Keratinocyte (primary cell): ENCODE measurements around the gene HDGFL1. TPM values are rescaled to one million over a fixed set of nuclear protein-coding genes. Genes with fewer than 3 reads are reported as not detected.

Experiments used
- DNase-seq: peaks from one replicate; pipeline ENCODE4 v3.0.0-alpha.2; 2011; ENCODE audit warnings: low read depth, missing footprints, low spot score
- FAIRE-seq: peaks from 2 replicates; lab custom pipeline; 2011; peaks lifted over from hg19 to GRCh38; lab: Jason Lieb, UNC
- H2AFZ ChIP-seq: 2 replicates; pipeline ENCODE4 v1.6.0; 2012; ENCODE audit warnings: low read length, control low read depth, inconsistent platforms; ENCODE audit not compliant: control insufficient read depth
- H3K27ac ChIP-seq: 2 replicates; pipeline ENCODE4 v1.5.1; 2011; ENCODE audit warnings: low read length; ENCODE audit not compliant: control insufficient read depth, insufficient read depth
- H3K27me3 ChIP-seq: 3 replicates; pipeline ENCODE4 v1.6.0; 2011; ENCODE audit warnings: low read length; ENCODE audit not compliant: control insufficient read depth, insufficient read depth; ENCODE audit errors: extremely low read depth
- H3K36me3 ChIP-seq, 2 experiments: 2 replicates in 1 of 2; 3 replicates in 1 of 2; pipeline ENCODE4 v1.5.1; 2011; ENCODE audit warnings: low read length in 2 of 2, mild to moderate bottlenecking in 1 of 2; ENCODE audit not compliant: control insufficient read depth in 2 of 2, insufficient read depth in 2 of 2; ENCODE audit errors: extremely low read depth in 1 of 2
- H3K4me1 ChIP-seq: 3 replicates; pipeline ENCODE4 v1.5.1; 2011; ENCODE audit warnings: low read length; ENCODE audit not compliant: control insufficient read depth, insufficient read depth; ENCODE audit errors: extremely low read depth
- H3K4me2 ChIP-seq: 3 replicates; pipeline ENCODE4 v1.6.0; 2011; ENCODE audit warnings: low read depth, low read length; ENCODE audit not compliant: control insufficient read depth, insufficient read depth; ENCODE audit errors: extremely low read depth
- H3K4me3 ChIP-seq, 3 experiments: fragments of 200-600 bp in 1 of 3; sonication (generic) in 1 of 3; 2 replicates in 2 of 3; 3 replicates in 1 of 3; pipeline ENCODE4 v1.5.1; 2011 to 2016; ENCODE audit warnings: low read length in 3 of 3, mild to moderate bottlenecking in 3 of 3, control low read depth in 2 of 3, inconsistent platforms in 1 of 3, low read depth in 1 of 3, mixed read lengths in 1 of 3, mixed run types in 1 of 3, moderate library complexity in 1 of 3; ENCODE audit not compliant: control insufficient read depth in 2 of 3, insufficient read depth in 2 of 3; ENCODE audit errors: extremely low read depth in 1 of 3
- H3K79me2 ChIP-seq: 2 replicates; pipeline ENCODE4 v1.6.0; 2012; ENCODE audit warnings: low read length; ENCODE audit not compliant: control insufficient read depth, insufficient read depth
- H3K9ac ChIP-seq: 3 replicates; pipeline ENCODE4 v1.6.0; 2011; ENCODE audit warnings: low read length; ENCODE audit not compliant: control insufficient read depth, insufficient read depth; ENCODE audit errors: extremely low read depth
- H3K9me1 ChIP-seq: 3 replicates; pipeline ENCODE4 v1.6.0; 2011; ENCODE audit warnings: low read length; ENCODE audit not compliant: control insufficient read depth, insufficient read depth; ENCODE audit errors: extremely low read depth
- H3K9me3 ChIP-seq: 2 replicates; pipeline ENCODE4 v1.5.1; 2012; ENCODE audit warnings: low read depth, low read length; ENCODE audit not compliant: control insufficient read depth
- H4K20me1 ChIP-seq: 3 replicates; pipeline ENCODE4 v1.6.0; 2011; ENCODE audit warnings: low read length; ENCODE audit not compliant: control insufficient read depth, insufficient read depth; ENCODE audit errors: extremely low read depth
- CTCF ChIP-seq, 3 experiments: IDR thresholded peaks in 1 of 3; conservative IDR thresholded peaks in 1 of 3; optimal IDR thresholded peaks in 1 of 3; 2 replicates in 2 of 3; 3 replicates in 1 of 3; pipeline versions ENCODE3 to v1.5.1; 2011; ENCODE audit warnings: low read length in 3 of 3, mild to moderate bottlenecking in 3 of 3, moderate library complexity in 2 of 3, control low read depth in 1 of 3, inconsistent platforms in 1 of 3; ENCODE audit not compliant: insufficient read depth in 2 of 3; ENCODE audit errors: extremely low read depth in 1 of 3
- EZH2 ChIP-seq: IDR thresholded peaks from one replicate; pipeline ENCODE4 v1.6.1; 2012; ENCODE audit warnings: inconsistent platforms, mild to moderate bottlenecking, low read length, moderate library complexity
- dilution Hi-C: fragments of 300-500 bp; cut with MboI; formaldehyde crosslinking; loops from one replicate; pipeline ENCODE4 v1.7.0; 2020; ENCODE audit warnings: low sequenced_read_pairs; ENCODE audit not compliant: extremely low pct_ligation_motif_present
- polyA plus RNA-seq, 5 experiments: library from polyadenylated mRNA; depleted of rRNA in 3 of 5; stranded (reverse) in 3 of 5; stranded (forward) in 1 of 5; unstranded in 1 of 5; fragments of >200 nt; gene quantifications; 1 replicate in 1 of 5; 2 replicates in 3 of 5; 3 replicates in 1 of 5; pipeline versions ENCODE4 v1.2.1 to v1.2.3, GENCODE V29; 2011 to 2012; ENCODE audit warnings: missing spikeins in 2 of 5, low read depth in 1 of 5, low replicate concordance in 1 of 5

HDGFL1 gene
- polyA plus RNA-seq, 1 donor (not counting 4 experiments of a cell fraction or from before 2014, with no cell fraction given) = not detected

GRCh38 chr6:22546236-22546635 lies 23.1 kb upstream of the HDGFL1 start:
- Histone ChIP-seq H3K36me3 (no peaks in the 10 kb centered on the region), H3K79me2 (no peaks in the 10 kb centered on the region), H3K4me3 (no peak overlapping the region), H3K27me3 (no peaks in the 10 kb centered on the region), H2AFZ (no peak overlapping the region), H3K4me2 (no peak overlapping the region), H3K4me1 (no peaks in the 10 kb centered on the region), H3K27ac (no peak overlapping the region), H4K20me1 (no peaks in the 10 kb centered on the region), H3K9me1 (no peaks in the 10 kb centered on the region), H3K9ac (no peak overlapping the region), H3K9me3 (no peaks in the 10 kb centered on the region)
- FAIRE-seq (no peak), DNase-seq (no peak)
- dilution Hi-C loops = no loop called here
- TF ChIP-seq EZH2 (no peak), CTCF (optimal IDR thresholded peaks at IDR 0.05 in 1 of 3, IDR thresholded peaks at IDR 0.05 in 1 of 3, conservative IDR thresholded peaks at IDR 0.05 in 1 of 3; ENCODE audit: extremely low read depth in 1 of 3, insufficient read depth in 2 of 3, low read length in 3 of 3) (no peak)

GRCh38 chr6:22550971-22551670 lies 18.2 kb upstream of the HDGFL1 start:
- dilution Hi-C loops = no loop called here
- H3K79me2 ChIP-seq = no peaks in the 10 kb centered on the region
- no peaks in the 10 kb centered on the region for H3K9me1 ChIP-seq
- FAIRE-seq (no peak), DNase-seq (no peak)
- no peaks in the 10 kb centered on the region for H4K20me1 ChIP-seq
- no peak overlapping the region for H3K4me3 ChIP-seq
- no peaks in the 10 kb centered on the region for H3K9me3 ChIP-seq
- no peak overlapping the region for H3K9ac ChIP-seq
- H3K4me2 ChIP-seq = no peak overlapping the region
- TF ChIP-seq EZH2 (no peak), CTCF (optimal IDR thresholded peaks at IDR 0.05 in 1 of 3, IDR thresholded peaks at IDR 0.05 in 1 of 3, conservative IDR thresholded peaks at IDR 0.05 in 1 of 3; ENCODE audit: extremely low read depth in 1 of 3, insufficient read depth in 2 of 3, low read length in 3 of 3) (no peak)
- no peak overlapping the region for H2AFZ ChIP-seq
- H3K27ac ChIP-seq = no peak overlapping the region
- no peaks in the 10 kb centered on the region for H3K27me3 ChIP-seq
- no peaks in the 10 kb centered on the region for H3K4me1 ChIP-seq
- H3K36me3 ChIP-seq = no peaks in the 10 kb centered on the region
